GM19035 (cell line): ENCODE data around the gene MAG.

Experiments used
- ATAC-seq: cut with Tn5 transposase; IDR thresholded peaks from one replicate; pipeline ENCODE4 v1.9.1; 2021; ENCODE audit not compliant: unreplicated experiment

MAG gene

GRCh38 chr19:35314031-35314430 lies 22.1 kb downstream of the MAG start:
- ATAC-seq, result no peak

GRCh38 chr19:35314858-35315470 lies 23.0 kb downstream of the MAG start:
- no peak for ATAC-seq

- ATAC-seq, result no peak
Observed at GRCh38 chr19:35315883-35316282, 23.9 kb downstream of the MAG start.

GRCh38 chr19:35316560-35316959 lies 24.6 kb downstream of the MAG start:
- no peak for ATAC-seq

GRCh38 chr19:35317464-35318043 lies 25.6 kb downstream of the MAG start:
- no peak for ATAC-seq

- no peak for ATAC-seq
Observed at GRCh38 chr19:35318679-35319448, 26.9 kb downstream of the MAG start.

GRCh38 chr19:35320065-35320713 lies 28.2 kb downstream of the MAG start:
- ATAC-seq, result no peak

- ATAC-seq, result no peak
Observed at GRCh38 chr19:35321291-35321690, 29.3 kb downstream of the MAG start.

- no peak for ATAC-seq
Observed at GRCh38 chr19:35322014-35322413, 30.1 kb downstream of the MAG start.

GRCh38 chr19:35327642-35328041 lies 35.7 kb downstream of the MAG start:
- no peak for ATAC-seq

GRCh38 chr19:35328851-35329285 lies 36.9 kb downstream of the MAG start, which contains the start of gene CD22:
Gene CD22, plus strand, starts transcription at chr19:35329187. Its CDS starts 2,854 bp downstream, at chr19:35332041.
- ATAC-seq, result no peak

GRCh38 chr19:35329323-35329722 lies 37.4 kb downstream of the MAG start:
- no peak for ATAC-seq

GRCh38 chr19:35330475-35330874 lies 38.5 kb downstream of the MAG start:
- peak; percentile 49 for ATAC-seq

GRCh38 chr19:35331551-35332214 lies 39.7 kb downstream of the MAG start:
- no peak for ATAC-seq

GRCh38 chr19:35332817-35333216 lies 40.9 kb downstream of the MAG start:
- ATAC-seq, result no peak

GRCh38 chr19:35334144-35334753 lies 42.3 kb downstream of the MAG start:
- ATAC-seq, result no peak

GRCh38 chr19:35336166-35336955 lies 44.4 kb downstream of the MAG start:
- ATAC-seq, result no peak

GRCh38 chr19:35337097-35337983 lies 45.4 kb downstream of the MAG start:
- no peak for ATAC-seq

GRCh38 chr19:35337984-35338296 lies 46.0 kb downstream of the MAG start:
- no peak for ATAC-seq
